PC-3 (cell line): ENCODE results near the gene E2F1. TPM values are rescaled to one million over a fixed set of nuclear protein-coding genes. Genes with fewer than 3 reads are reported as not detected.

Experiments used
- ATAC-seq: fragments of 200-7000 bp; cut with Tn5 transposase; 2 replicates; pipeline ENCODE4 v1.9.1; 2020; ENCODE audit warnings: mild to moderate bottlenecking, moderate library complexity
- BruUV-seq: library from RNA; stranded (reverse); fragments of 400-500 nt; replicated peaks from 2 replicates; lab custom pipeline; 2021; lab: Mats Ljungman, UMichigan
- CTCF ChIA-PET: fragments of 300-600 bp; sonication (Branson Sonifier 250); formaldehyde crosslinking; loops from one replicate; lab custom pipeline; 2022; ENCODE audit warnings: antibody characterized with exemption; lab: Charles Lee
- POLR2A ChIA-PET: fragments of 300-600 bp; sonication (Branson Sonifier 250); formaldehyde crosslinking; loops from one replicate; lab custom pipeline; 2022; ENCODE audit warnings: antibody characterized with exemption; ENCODE audit not compliant: unreplicated experiment; lab: Charles Lee
- DNase-seq: peaks from one replicate; pipeline ENCODE4 v3.0.0-alpha.2; 2015
- H2AFZ ChIP-seq: fragments of 300-600 bp; sonication (generic); 2 replicates; pipeline ENCODE4 v1.6.0; 2016; ENCODE audit warnings: antibody characterized with exemption, low read length
- H3F3A ChIP-seq: fragments of 300-600 bp; sonication (generic); one replicate; pipeline ENCODE4 v1.6.0; 2017; ENCODE audit warnings: antibody characterized with exemption, low read length, control low read depth, mild to moderate bottlenecking; ENCODE audit not compliant: unreplicated experiment
- H3K27ac ChIP-seq: fragments of 300-600 bp; sonication (generic); 2 replicates; pipeline ENCODE4 v1.5.1; 2016; ENCODE audit warnings: mild to moderate bottlenecking, low read length
- H3K27me3 ChIP-seq: fragments of 300-600 bp; sonication (generic); 2 replicates; pipeline ENCODE4 v1.6.1; 2016; ENCODE audit warnings: low read length, mixed read lengths
- H3K36me3 ChIP-seq: fragments of 300-600 bp; sonication (generic); 2 replicates; pipeline ENCODE4 v1.6.1; 2016; ENCODE audit warnings: low read depth, mixed run types, low read length, mixed read lengths
- H3K4me1 ChIP-seq: fragments of 300-600 bp; sonication (generic); 2 replicates; pipeline ENCODE4 v1.5.1; 2016; ENCODE audit warnings: low read length; ENCODE audit not compliant: insufficient read depth
- H3K4me2 ChIP-seq: fragments of 300-600 bp; sonication (generic); 2 replicates; pipeline ENCODE4 v1.6.0; 2016; ENCODE audit warnings: low read length
- H3K4me3 ChIP-seq: fragments of 300-600 bp; sonication (generic); 2 replicates; pipeline ENCODE4 v1.5.1; 2016; ENCODE audit warnings: mild to moderate bottlenecking, low read length, mixed read lengths
- H3K79me2 ChIP-seq: fragments of 300-600 bp; sonication (generic); 2 replicates; pipeline ENCODE4 v1.6.1; 2017; ENCODE audit warnings: low read length, mixed read lengths
- H3K9ac ChIP-seq: fragments of 300-600 bp; sonication (generic); 2 replicates; pipeline ENCODE4 v1.6.0; 2016; ENCODE audit warnings: mild to moderate bottlenecking, low read length
- H3K9me2 ChIP-seq: fragments of 300-600 bp; sonication (generic); replicated peaks from 2 replicates; pipeline ENCODE4 v1.6.1; 2016; ENCODE audit warnings: mixed run types, low read length, mixed read lengths
- H3K9me3 ChIP-seq: fragments of 300-600 bp; sonication (generic); 2 replicates; pipeline ENCODE4 v1.6.1; 2016; ENCODE audit warnings: low read length, mixed read lengths
- H4K20me1 ChIP-seq: fragments of 300-600 bp; sonication (generic); 2 replicates; pipeline ENCODE4 v1.6.1; 2016; ENCODE audit warnings: low read length, mixed read lengths
- CTCF ChIP-seq: fragments of 300-600 bp; sonication (generic); conservative IDR thresholded peaks from 2 replicates; pipeline ENCODE4 v1.5.1; 2017; ENCODE audit warnings: antibody characterized with exemption, low read depth, mild to moderate bottlenecking, low read length
- EZH2 ChIP-seq: fragments of 300-600 bp; sonication (generic); IDR thresholded peaks from one replicate; pipeline ENCODE4 v1.6.1; 2017; ENCODE audit warnings: antibody characterized with exemption, mild to moderate bottlenecking, low read length; ENCODE audit not compliant: unreplicated experiment
- EZH2phosphoT487 ChIP-seq: fragments of 300-600 bp; sonication (generic); IDR thresholded peaks from 2 replicates; pipeline ENCODE4 v1.6.1; 2018; ENCODE audit warnings: mild to moderate bottlenecking, antibody characterized with exemption, low read length, borderline replicate concordance
- intact Hi-C: fragments of 100-400 bp; cut with micrococcal nuclease; formaldehyde crosslinking; loops from 2 replicates; pipeline ENCODE4 v1.9.0; 2023
- total RNA-seq: library from RNA; depleted of rRNA; stranded (reverse); fragments of >200 nt; gene quantifications from 2 replicates; pipeline ENCODE4 v1.2.3, GENCODE V29; 2014

The E2F1 gene
- total RNA-seq, 1 experiment from 2014 or later: 63.7 TPM

GRCh38 chr20:33650111-33650752 lies 36.0 kb downstream of the E2F1 start:
- no peak overlapping the region for H2AFZ ChIP-seq
- no peak overlapping the region for H3K27ac ChIP-seq
- BruUV-seq: no TSS peak
- H3F3A ChIP-seq: no peaks in the 10 kb centered on the region
- ChIA-PET CTCF (interaction anchor here (0.6 kb wide), 2 partner anchors 10 to 123 kb away, joined by 3 to 6 read pairs; no protein-coding TSS in a partner anchor), POLR2A (no interaction called here)
- H3K4me2 ChIP-seq: no peak overlapping the region
- H3K9ac ChIP-seq: no peak overlapping the region
- peaks cover 6% of the 10 kb centered on the region; the same call in 1 of the 2 replicates for H3K36me3 ChIP-seq
- no peaks in the 10 kb centered on the region for H4K20me1 ChIP-seq
- no peaks in the 10 kb centered on the region for H3K27me3 ChIP-seq
- TF ChIP-seq EZH2 (no peak), EZH2phosphoT487 (no peak), CTCF (no peak)
- no peaks in the 10 kb centered on the region for H3K9me3 ChIP-seq
- no peaks in the 10 kb centered on the region for H3K9me2 ChIP-seq
- DNase-seq (no peak), ATAC-seq (no peak)
- peaks cover 44% of the 10 kb centered on the region for H3K4me1 ChIP-seq
- no peak overlapping the region for H3K4me3 ChIP-seq
- intact Hi-C loops: no loop called here
- H3K79me2 ChIP-seq: no peaks in the 10 kb centered on the region

GRCh38 chr20:33649201-33649681 lies 36.9 kb downstream of the E2F1 start:
- TF ChIP-seq EZH2phosphoT487: no peak
- no peak for TF ChIP-seq CTCF
- no peak for TF ChIP-seq EZH2
- Histone ChIP-seq H3K79me2 (no peaks in the 10 kb centered on the region), H3K27me3 (no peaks in the 10 kb centered on the region), H3K4me3 (no peak overlapping the region), H3K9me3 (no peaks in the 10 kb centered on the region), H3K9me2 (no peaks in the 10 kb centered on the region), H3K36me3 (peaks cover 15% of the 10 kb centered on the region), H3K27ac (no peak overlapping the region), H4K20me1 (no peaks in the 10 kb centered on the region), H3K4me2 (no peak overlapping the region), H2AFZ (no peak overlapping the region), H3F3A (no peaks in the 10 kb centered on the region), H3K4me1 (peaks cover 41% of the 10 kb centered on the region), H3K9ac (no peak overlapping the region)
- POLR2A ChIA-PET: no interaction called here
- BruUV-seq: no TSS peak
- DNase-seq: no peak
- intact Hi-C loops: loop anchor here (5.0 kb wide), 2 partner anchors 87 to 132 kb away; no protein-coding TSS in a partner anchor
- ATAC-seq: no peak
- CTCF ChIA-PET: no interaction called here
